Stimulated activated CD4-positive, alpha-beta T cell treated with anti-CD3 and anti-CD28 coated beads, Interleukin-2, amount 100 ng/mL, for 48 hours (primary cell): ENCODE data around the gene RHPN2.
"Not testable (repeated sequence)": the region's sequence is repeated elsewhere in the genome, so short reads cannot be mapped to it uniquely, and the experiment has no call there.

ENCODE experiments used
- DNase-seq, 2 donors: peaks; one replicate each; pipeline ENCODE4 v3.0.0-alpha.2; 2020

The RHPN2 gene

GRCh38 chr19:33063753-33064457 is 783 bp downstream of the RHPN2 start:
- DNase-seq, result no peak

GRCh38 chr19:33063356-33063752 is 1.3 kb downstream of the RHPN2 start:
- DNase-seq, result no peak

GRCh38 chr19:33062902-33063301 is 1.8 kb downstream of the RHPN2 start:
- no peak for DNase-seq

- DNase-seq, result no peak
Observed at GRCh38 chr19:33060586-33060985, 4.1 kb downstream of the RHPN2 start.

GRCh38 chr19:33055718-33056117 is 9.0 kb downstream of the RHPN2 start:
- DNase-seq, result no peak

GRCh38 chr19:33054623-33055022 is 10.1 kb downstream of the RHPN2 start:
- DNase-seq, result no peak

GRCh38 chr19:33052352-33052972 is 12.2 kb downstream of the RHPN2 start:
- DNase-seq, result no peak

- no peak for DNase-seq
Observed at GRCh38 chr19:33050110-33050509, 14.6 kb downstream of the RHPN2 start.

- DNase-seq, result no peak
Observed at GRCh38 chr19:33048806-33049676, 15.6 kb downstream of the RHPN2 start.

GRCh38 chr19:33047422-33047821 is 17.3 kb downstream of the RHPN2 start:
- DNase-seq, result no peak

GRCh38 chr19:33041828-33042160 is 22.9 kb downstream of the RHPN2 start:
- DNase-seq, result not testable (repeated sequence)

GRCh38 chr19:33040994-33041827 is 23.5 kb downstream of the RHPN2 start:
- no peak for DNase-seq

GRCh38 chr19:33039815-33040214 is 24.9 kb downstream of the RHPN2 start:
- no peak for DNase-seq

- no peak for DNase-seq
Observed at GRCh38 chr19:33039108-33039599, 25.5 kb downstream of the RHPN2 start.

GRCh38 chr19:33037168-33038025 is 27.3 kb downstream of the RHPN2 start:
- DNase-seq, result peak in 1 of 2 donors; percentile 2

GRCh38 chr19:33036370-33037167 is 28.1 kb downstream of the RHPN2 start:
- DNase-seq, result not testable (repeated sequence)

GRCh38 chr19:33035461-33035860 is 29.2 kb downstream of the RHPN2 start:
- no peak for DNase-seq

- no peak for DNase-seq
Observed at GRCh38 chr19:33032218-33032781, 32.4 kb downstream of the RHPN2 start.

- no peak for DNase-seq
Observed at GRCh38 chr19:33029746-33030303, 34.9 kb downstream of the RHPN2 start.

GRCh38 chr19:33026602-33027001 is 38.1 kb downstream of the RHPN2 start:
- not testable (repeated sequence) for DNase-seq
